Activated CD8-positive, alpha-beta T cell treated with anti-CD3 and anti-CD28 coated beads for 36 hours (primary cell): ENCODE results near the gene WDR74. TPM values are rescaled to one million over a fixed set of nuclear protein-coding genes. Genes with fewer than 3 reads are reported as not detected.

Source experiments
- ATAC-seq: fragments of 200-7000 bp; cut with Tn5 transposase; one replicate; pipeline ENCODE4 v1.10.0; 2021; ENCODE audit warnings: mild to moderate bottlenecking, moderate library complexity
- CTCF ChIA-PET: fragments of 350-600 bp; sonication (Branson Sonifier 250); formaldehyde crosslinking; loops from one replicate; lab custom pipeline; 2021; ENCODE audit warnings: antibody characterized with exemption; lab: Charles Lee
- POLR2A ChIA-PET: fragments of 350-600 bp; sonication (Branson Sonifier 250); formaldehyde crosslinking; loops from one replicate; lab custom pipeline; 2021; ENCODE audit warnings: antibody characterized with exemption; lab: Charles Lee
- DNase-seq: peaks from one replicate; pipeline ENCODE4 v3.0.0-alpha.2; 2020
- H3K27ac Mint-ChIP-seq: one replicate; pipeline ENCODE4 v1.8.0; 2021; ENCODE audit warnings: mild to moderate bottlenecking, mixed read lengths
- H3K27me3 Mint-ChIP-seq: one replicate; pipeline ENCODE4 v1.8.0; 2021; ENCODE audit warnings: mixed read lengths
- H3K36me3 Mint-ChIP-seq: one replicate; pipeline ENCODE4 v1.8.0; 2021; ENCODE audit warnings: low read depth, mixed read lengths
- H3K4me1 Mint-ChIP-seq: one replicate; pipeline ENCODE4 v1.8.0; 2021; ENCODE audit warnings: low read depth, mixed read lengths
- H3K4me3 Mint-ChIP-seq: one replicate; pipeline ENCODE4 v1.8.0; 2021; ENCODE audit warnings: mild to moderate bottlenecking, moderate library complexity, mixed read lengths
- H3K9me3 Mint-ChIP-seq: one replicate; pipeline ENCODE4 v1.8.0; 2021; ENCODE audit warnings: mixed read lengths
- intact Hi-C: fragments of 100-400 bp; cut with micrococcal nuclease; formaldehyde crosslinking; loops from one replicate; pipeline ENCODE4 v1.10.0; 2022
- total RNA-seq, 2 experiments: library from RNA; stranded (reverse); gene quantifications; one replicate each; pipeline ENCODE4 v1.2.3, GENCODE V29; 2021
- TF ChIP-seq, protein P1 (sequence below): fragments of 200-600 bp; IDR thresholded peaks from one replicate; pipeline ENCODE4 v1.8.0; 2022; ENCODE audit warnings: antibody characterized with exemption, mild to moderate bottlenecking

Gene WDR74
- total RNA-seq, 2 experiments from 2014 or later = 96.5 to 99.3 TPM

DNA sequence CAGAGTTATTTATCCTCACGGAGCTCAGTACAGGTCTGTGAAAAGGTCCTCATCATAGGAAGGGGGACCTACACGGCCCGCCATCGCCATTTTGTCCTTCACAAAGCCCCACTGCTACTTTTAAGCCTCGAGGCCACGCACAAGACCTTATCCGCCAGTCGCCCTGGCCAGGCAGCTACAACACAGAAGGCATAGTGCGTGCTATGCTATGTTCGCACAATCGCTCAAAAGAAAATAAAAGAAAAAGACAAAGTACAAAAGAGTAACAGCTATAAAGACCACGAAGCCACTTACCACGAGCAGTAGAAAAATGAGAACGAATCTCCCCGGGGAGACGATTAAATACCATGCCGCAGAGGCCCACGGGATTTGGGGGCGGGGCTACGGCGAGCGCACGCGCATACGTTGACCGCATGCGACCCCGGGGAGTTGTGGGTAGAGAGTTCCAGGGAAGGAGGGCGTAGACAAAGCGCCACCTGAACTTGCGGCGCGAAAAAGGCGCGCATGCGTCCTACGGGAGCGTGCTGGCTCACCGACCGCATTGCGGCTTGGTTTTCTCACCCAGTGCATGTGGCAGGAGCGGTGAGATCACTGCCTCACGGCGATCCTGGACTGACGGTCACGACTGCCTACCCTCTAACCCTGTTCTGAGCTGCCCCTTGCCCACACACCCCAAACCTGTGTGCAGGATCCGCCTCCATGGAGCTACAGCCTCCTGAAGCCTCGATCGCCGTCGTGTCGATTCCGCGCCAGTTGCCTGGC, 16.4 kb upstream of the WDR74 start:
- Mint-ChIP-seq H3K4me3 (peak overlapping the region; percentile 95), H3K4me1 (peaks cover 46% of the 10 kb centered on the region)
- intact Hi-C loops = loop anchor here (1.0 kb wide), 1 partner anchor 26 kb away; no protein-coding TSS in a partner anchor

DNA sequence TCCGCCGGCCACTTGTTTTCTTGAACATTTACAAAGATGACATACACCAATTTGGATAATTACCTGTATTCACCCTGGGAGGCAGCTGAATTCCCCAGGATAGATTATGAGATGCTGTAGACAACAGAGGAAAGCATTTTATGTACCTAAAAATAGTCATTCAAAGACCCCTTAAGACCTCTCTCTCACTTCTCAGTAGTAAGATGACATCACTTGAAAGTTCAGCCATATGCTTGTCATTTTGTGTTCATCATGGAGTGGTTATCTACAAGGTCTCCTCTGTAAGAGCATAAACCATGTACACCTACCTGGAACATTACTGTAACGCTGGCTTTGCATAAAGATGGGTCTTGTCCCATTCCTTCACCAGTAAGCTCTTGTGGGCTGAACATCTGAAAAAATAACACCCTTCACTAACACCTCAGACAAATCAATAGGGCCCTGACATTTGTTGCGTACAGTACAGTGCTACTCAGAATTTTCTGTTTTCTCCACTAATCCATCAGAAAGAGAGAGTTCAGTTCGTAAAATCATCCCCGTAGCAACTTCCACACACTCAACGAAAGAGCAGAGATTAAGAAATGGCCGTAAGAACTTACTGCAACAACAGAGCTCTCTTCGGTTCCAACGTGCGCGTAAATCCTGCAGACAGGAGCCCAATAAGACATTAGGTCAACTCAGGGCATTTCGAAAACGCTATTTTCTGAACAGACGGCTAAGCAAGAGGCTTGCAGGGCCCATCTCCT, 15.6 kb upstream of the WDR74 start:
- no peak for DNase-seq
- TF ChIP-seq, protein P1, sequence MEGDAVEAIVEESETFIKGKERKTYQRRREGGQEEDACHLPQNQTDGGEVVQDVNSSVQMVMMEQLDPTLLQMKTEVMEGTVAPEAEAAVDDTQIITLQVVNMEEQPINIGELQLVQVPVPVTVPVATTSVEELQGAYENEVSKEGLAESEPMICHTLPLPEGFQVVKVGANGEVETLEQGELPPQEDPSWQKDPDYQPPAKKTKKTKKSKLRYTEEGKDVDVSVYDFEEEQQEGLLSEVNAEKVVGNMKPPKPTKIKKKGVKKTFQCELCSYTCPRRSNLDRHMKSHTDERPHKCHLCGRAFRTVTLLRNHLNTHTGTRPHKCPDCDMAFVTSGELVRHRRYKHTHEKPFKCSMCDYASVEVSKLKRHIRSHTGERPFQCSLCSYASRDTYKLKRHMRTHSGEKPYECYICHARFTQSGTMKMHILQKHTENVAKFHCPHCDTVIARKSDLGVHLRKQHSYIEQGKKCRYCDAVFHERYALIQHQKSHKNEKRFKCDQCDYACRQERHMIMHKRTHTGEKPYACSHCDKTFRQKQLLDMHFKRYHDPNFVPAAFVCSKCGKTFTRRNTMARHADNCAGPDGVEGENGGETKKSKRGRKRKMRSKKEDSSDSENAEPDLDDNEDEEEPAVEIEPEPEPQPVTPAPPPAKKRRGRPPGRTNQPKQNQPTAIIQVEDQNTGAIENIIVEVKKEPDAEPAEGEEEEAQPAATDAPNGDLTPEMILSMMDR = no peak
- ChIA-PET CTCF (interaction anchor here (0.7 to 2.1 kb wide), 5 partner anchors 15 to 84 kb away, joined by 3 to 12 read pairs (median 9); partner anchors contain the start of genes SLC3A2, TAF6L, TMEM179B and WDR74), POLR2A (interaction anchor here (0.6 to 13.1 kb wide), 49 partner anchors 9 to 301 kb away, joined by 3 to 997 read pairs (median 6); partner anchors contain the start of genes B3GAT3, BSCL2, C11orf98 and CSKMT)
- peak overlapping the region; percentile 95 for H3K4me3 Mint-ChIP-seq
- peak overlapping the region; percentile 95 for H3K27ac Mint-ChIP-seq
- peaks cover 51% of the 10 kb centered on the region for H3K4me1 Mint-ChIP-seq
- H3K9me3 Mint-ChIP-seq = no peaks in the 10 kb centered on the region
- ATAC-seq = no peak
- peaks cover 75% of the 10 kb centered on the region for H3K36me3 Mint-ChIP-seq
- H3K27me3 Mint-ChIP-seq = no peaks in the 10 kb centered on the region
- intact Hi-C loops = loop anchor here (1.0 kb wide), 1 partner anchor 26 kb away; no protein-coding TSS in a partner anchor

More for the DNA sequence above, 16.4 kb upstream of the WDR74 start:
- POLR2A ChIA-PET = interaction anchor here (0.6 to 13.1 kb wide), 51 partner anchors 9 to 302 kb away, joined by 3 to 997 read pairs (median 6); partner anchors contain the start of genes B3GAT3, BSCL2, C11orf98 and CSKMT
- H3K9me3 Mint-ChIP-seq = no peaks in the 10 kb centered on the region
- DNase-seq (peak; percentile 98), ATAC-seq (peak; percentile 89)
- H3K27ac Mint-ChIP-seq = peak overlapping the region; percentile 95
- no peaks in the 10 kb centered on the region for H3K27me3 Mint-ChIP-seq
- TF ChIP-seq, protein P1 = no peak
- CTCF ChIA-PET = interaction anchor here (0.6 to 2.1 kb wide), 9 partner anchors 10 to 85 kb away, joined by 3 to 12 read pairs (median 3); partner anchors contain the start of genes SLC3A2, TAF6L and WDR74
- H3K36me3 Mint-ChIP-seq = peaks cover 75% of the 10 kb centered on the region

DNA sequence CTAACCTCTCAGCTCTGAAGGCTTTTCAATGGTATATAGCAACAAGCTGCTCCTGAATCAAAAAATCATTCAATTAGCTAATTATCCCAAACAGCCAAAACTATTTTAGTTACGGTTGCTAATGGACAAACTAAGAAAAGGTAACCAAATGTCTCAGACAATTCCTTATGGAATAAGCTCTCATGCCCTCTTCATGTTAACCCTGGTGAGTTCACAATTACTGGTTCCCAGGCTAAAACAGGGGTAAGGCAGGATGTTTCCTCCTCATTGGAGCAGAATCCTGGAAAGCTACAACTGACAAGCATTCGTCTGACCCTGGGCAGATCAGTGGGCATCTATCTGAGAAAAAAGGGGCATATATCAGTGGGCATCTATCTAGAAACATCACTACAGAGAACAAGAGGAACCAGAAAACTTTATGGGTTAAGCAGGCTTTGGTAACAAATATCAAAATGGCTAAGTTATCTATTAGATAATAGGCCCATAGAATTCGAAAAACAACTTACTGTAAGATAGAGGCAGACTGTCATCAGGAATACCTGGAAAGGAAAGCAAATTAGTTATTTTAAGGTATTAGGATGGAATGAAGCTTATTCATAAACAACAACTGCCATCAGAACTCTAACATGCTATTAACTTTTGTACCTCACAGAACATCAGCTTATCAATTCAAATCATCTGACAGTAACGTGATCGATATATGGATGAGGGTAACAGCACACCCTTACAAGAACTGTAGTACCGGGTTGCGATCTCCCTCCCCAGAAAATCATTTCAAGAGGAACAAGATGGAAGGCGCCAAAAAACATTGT, 14.8 kb upstream of the WDR74 start:
- POLR2A ChIA-PET = interaction anchor here (0.6 to 13.1 kb wide), 31 partner anchors 10 to 1471 kb away, joined by 3 to 997 read pairs (median 14); partner anchors contain the start of genes BSCL2, C11orf98, CSKMT and EEF1G
- Mint-ChIP-seq H3K27me3 (no peaks in the 10 kb centered on the region), H3K9me3 (no peaks in the 10 kb centered on the region), H3K27ac (peak overlapping the region; percentile 95), H3K4me3 (peak overlapping the region; percentile 95), H3K36me3 (peaks cover 70% of the 10 kb centered on the region), H3K4me1 (peaks cover 48% of the 10 kb centered on the region)
- DNase-seq (no peak), ATAC-seq (no peak)
- CTCF ChIA-PET = interaction anchor here (0.6 to 1.8 kb wide), 7 partner anchors 8 to 83 kb away, joined by 3 to 9 read pairs (median 3); partner anchors contain the start of genes SLC3A2, TAF6L, TMEM179B and WDR74
- TF ChIP-seq, protein P1 = no peak
- intact Hi-C loops = no loop called here

DNA sequence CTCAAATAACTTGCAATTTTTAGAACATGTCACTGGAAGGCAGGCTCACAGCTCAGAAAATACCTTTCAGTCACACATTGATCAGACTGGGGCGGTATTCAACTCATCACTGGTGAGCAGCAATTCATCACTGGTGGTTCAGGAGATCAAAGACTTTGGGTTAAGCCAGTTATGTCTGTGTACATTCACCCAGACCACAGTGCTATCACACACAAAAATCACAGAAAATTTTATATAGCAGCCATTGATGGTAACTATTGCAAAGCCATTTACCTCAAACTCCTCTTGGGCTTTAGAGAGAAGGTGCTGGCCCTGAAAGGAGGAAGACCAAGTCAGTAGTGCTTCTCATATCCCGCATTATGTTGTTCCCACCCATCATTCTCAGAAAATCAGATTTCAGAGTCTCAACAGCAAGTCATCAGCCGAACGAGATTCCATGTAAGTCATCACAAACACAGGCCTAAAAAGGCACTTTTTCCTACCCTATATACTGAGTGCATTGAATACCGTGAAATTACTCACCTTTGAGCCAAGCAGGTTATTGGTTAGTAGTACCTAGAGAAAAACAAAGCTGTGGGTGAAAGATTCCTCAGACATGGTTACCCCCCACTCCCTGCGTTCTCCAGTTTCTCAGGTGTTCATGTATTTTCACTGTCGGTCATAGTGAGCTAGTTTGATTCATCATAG, 14.0 kb upstream of the WDR74 start:
- DNase-seq (no peak), ATAC-seq (no peak)
- ChIA-PET POLR2A (interaction anchor here (0.6 to 13.1 kb wide), 24 partner anchors 11 to 1472 kb away, joined by 3 to 997 read pairs (median 27); partner anchors contain the start of genes C11orf98, CSKMT, EEF1G and HNRNPUL2), CTCF (interaction anchor here (0.6 to 2.9 kb wide), 6 partner anchors 8 to 66 kb away, joined by 3 to 12 read pairs (median 5); partner anchors contain the start of genes SLC3A2 and TMEM179B)
- H3K36me3 Mint-ChIP-seq = peaks cover 68% of the 10 kb centered on the region
- H3K9me3 Mint-ChIP-seq = no peaks in the 10 kb centered on the region
- H3K4me3 Mint-ChIP-seq = peak overlapping the region; percentile 95
- TF ChIP-seq, protein P1 = no peak
- no peaks in the 10 kb centered on the region for H3K27me3 Mint-ChIP-seq
- intact Hi-C loops = loop anchor here (1.0 kb wide), 1 partner anchor 12 kb away; no protein-coding TSS in a partner anchor
- peaks cover 47% of the 10 kb centered on the region for H3K4me1 Mint-ChIP-seq
- H3K27ac Mint-ChIP-seq = peak overlapping the region; percentile 95
